IPS-18a (cell line): ENCODE results near the gene IST1.

Source experiments
- H3K27ac ChIP-seq: one replicate; pipeline ENCODE4 v1.5.1; 2013; ENCODE audit warnings: low read length
- H3K27me3 ChIP-seq: one replicate; pipeline ENCODE4 v1.6.1; 2013; ENCODE audit warnings: mild to moderate bottlenecking, low read length; ENCODE audit not compliant: control insufficient read depth, insufficient read depth
- H3K36me3 ChIP-seq: one replicate; pipeline ENCODE4 v1.6.1; 2013; ENCODE audit warnings: low read depth, low read length; ENCODE audit not compliant: control insufficient read depth
- H3K4me1 ChIP-seq: one replicate; pipeline ENCODE4 v1.6.1; 2013; ENCODE audit warnings: low read depth, low read length; ENCODE audit not compliant: control insufficient read depth
- H3K4me3 ChIP-seq: one replicate; pipeline ENCODE4 v1.5.1; 2013; ENCODE audit warnings: low read length
- H3K9ac ChIP-seq: one replicate; pipeline ENCODE4 v1.6.1; 2013; ENCODE audit warnings: mild to moderate bottlenecking, low read length, moderate library complexity
- H3K9me3 ChIP-seq: one replicate; pipeline ENCODE4 v1.6.1; 2013; ENCODE audit warnings: low read depth, low read length; ENCODE audit not compliant: control insufficient read depth

Gene IST1

DNA sequence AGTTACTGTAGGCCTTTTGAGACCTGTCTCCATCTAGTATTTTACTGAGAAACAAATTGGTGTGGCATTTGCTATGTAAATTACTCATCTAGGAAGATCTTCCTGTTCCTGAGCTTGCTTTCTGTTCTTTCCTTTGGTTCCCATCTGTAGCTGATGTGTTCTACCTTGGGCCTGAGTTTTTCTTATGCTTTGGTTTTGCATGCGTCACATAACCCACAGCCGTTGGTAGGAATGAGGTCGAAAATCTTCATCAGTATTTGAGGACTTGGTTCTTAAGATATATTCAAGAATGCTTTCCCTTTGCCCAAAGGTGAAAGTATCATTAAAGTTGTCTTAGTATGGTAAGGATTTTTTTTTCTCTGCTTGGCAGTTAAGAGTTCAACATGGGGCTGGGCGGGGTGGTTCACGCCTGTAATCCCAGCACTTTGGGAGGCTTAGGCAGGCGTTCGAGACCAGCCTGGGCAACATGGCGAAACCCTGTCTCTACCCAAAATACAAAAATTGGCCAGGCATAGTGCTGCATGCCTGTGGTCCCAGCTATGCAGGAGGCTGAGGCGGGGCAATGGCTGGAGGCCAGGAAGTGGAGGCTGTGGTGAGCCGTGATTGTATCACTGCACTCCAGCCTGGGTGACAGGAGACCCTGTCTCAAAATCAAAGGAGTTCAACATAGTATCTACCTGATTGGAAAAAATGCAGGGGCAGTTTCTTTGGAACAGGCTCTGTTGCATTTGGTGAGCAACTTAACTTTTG lies 28.8 kb downstream of the IST1 start:
- Histone ChIP-seq H3K36me3 (peaks cover 89% of the 10 kb centered on the region), H3K4me3 (no peak overlapping the region), H3K9me3 (no peaks in the 10 kb centered on the region)

DNA sequence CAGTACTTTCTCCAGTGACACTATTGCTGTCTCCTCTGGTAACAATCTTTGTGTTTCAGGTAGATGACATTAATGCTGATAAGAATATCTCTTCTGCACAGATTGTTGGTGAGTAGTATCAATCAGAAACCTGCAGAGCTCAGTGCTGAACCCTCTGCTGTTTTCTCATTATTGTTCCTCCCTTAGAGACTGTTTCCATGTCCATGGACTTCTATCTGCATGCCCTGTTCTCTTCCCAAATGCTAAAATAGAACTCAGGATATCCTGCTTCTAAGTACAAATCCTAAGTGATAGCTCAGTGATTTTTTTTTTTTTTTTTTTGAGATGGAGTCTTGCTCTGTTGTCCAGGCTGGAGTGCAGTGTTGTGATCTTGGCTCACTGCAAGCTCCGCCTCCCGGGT lies 29.4 kb downstream of the IST1 start:
- Histone ChIP-seq H3K4me1 (no peaks in the 10 kb centered on the region), H3K9ac (no peak overlapping the region), H3K27me3 (no peaks in the 10 kb centered on the region), H3K36me3 (peaks cover 88% of the 10 kb centered on the region), H3K4me3 (no peak overlapping the region), H3K27ac (no peak overlapping the region), H3K9me3 (no peaks in the 10 kb centered on the region)

More for the DNA sequence above, 28.8 kb downstream of the IST1 start:
- H3K27ac ChIP-seq = no peak overlapping the region
- H3K9ac ChIP-seq = no peak overlapping the region
- no peaks in the 10 kb centered on the region for H3K27me3 ChIP-seq
- H3K4me1 ChIP-seq = no peaks in the 10 kb centered on the region

DNA sequence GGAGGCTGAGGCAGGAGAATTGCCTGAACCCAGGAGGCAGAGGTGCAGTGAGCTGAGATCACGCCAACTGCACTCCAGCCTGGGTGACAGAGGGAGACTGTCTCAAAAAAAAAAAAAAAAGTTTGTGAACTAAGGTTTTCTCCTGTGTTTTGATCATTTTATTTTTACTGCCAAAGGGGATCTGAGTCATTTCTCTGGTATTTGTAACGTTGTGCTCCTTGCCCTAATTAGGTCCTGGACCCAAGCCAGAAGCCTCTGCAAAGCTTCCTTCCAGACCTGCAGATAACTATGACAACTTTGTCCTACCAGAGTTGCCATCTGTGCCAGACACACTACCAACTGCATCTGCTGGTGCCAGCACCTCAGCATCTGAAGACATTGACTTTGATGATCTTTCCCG lies 32.1 kb downstream of the IST1 start:
- H3K4me3 ChIP-seq = no peak overlapping the region
- H3K27ac ChIP-seq = no peak overlapping the region
- no peaks in the 10 kb centered on the region for H3K4me1 ChIP-seq
- H3K27me3 ChIP-seq = no peaks in the 10 kb centered on the region
- no peak overlapping the region for H3K9ac ChIP-seq
- peaks cover 81% of the 10 kb centered on the region for H3K36me3 ChIP-seq
- H3K9me3 ChIP-seq = no peaks in the 10 kb centered on the region

- Histone ChIP-seq H3K9ac (no peak overlapping the region), H3K36me3 (peaks cover 77% of the 10 kb centered on the region), H3K9me3 (no peaks in the 10 kb centered on the region), H3K27ac (no peak overlapping the region), H3K4me1 (no peaks in the 10 kb centered on the region), H3K27me3 (no peaks in the 10 kb centered on the region), H3K4me3 (no peak overlapping the region)
Observed at GRCh38 chr16:71927787-71928186, 32.5 kb downstream of the IST1 start.

- no peak overlapping the region for H3K27ac ChIP-seq
- H3K9ac ChIP-seq = no peak overlapping the region
- no peaks in the 10 kb centered on the region for H3K4me1 ChIP-seq
- H3K9me3 ChIP-seq = no peaks in the 10 kb centered on the region
- H3K36me3 ChIP-seq = peaks cover 68% of the 10 kb centered on the region
- H3K27me3 ChIP-seq = no peaks in the 10 kb centered on the region
- no peak overlapping the region for H3K4me3 ChIP-seq
Observed at GRCh38 chr16:71929048-71929447, 33.7 kb downstream of the IST1 start.

GRCh38 chr16:71930013-71930563 lies 34.8 kb downstream of the IST1 start:
- no peaks in the 10 kb centered on the region for H3K9me3 ChIP-seq
- H3K27ac ChIP-seq = no peak overlapping the region
- H3K27me3 ChIP-seq = no peaks in the 10 kb centered on the region
- no peak overlapping the region for H3K9ac ChIP-seq
- H3K4me3 ChIP-seq = no peak overlapping the region
- H3K36me3 ChIP-seq = peaks cover 69% of the 10 kb centered on the region
- H3K4me1 ChIP-seq = no peaks in the 10 kb centered on the region

- Histone ChIP-seq H3K27ac (no peak overlapping the region), H3K36me3 (peaks cover 65% of the 10 kb centered on the region), H3K4me1 (no peaks in the 10 kb centered on the region), H3K9me3 (no peaks in the 10 kb centered on the region), H3K9ac (no peak overlapping the region), H3K4me3 (no peak overlapping the region), H3K27me3 (no peaks in the 10 kb centered on the region)
Observed at GRCh38 chr16:71931001-71931400, 35.7 kb downstream of the IST1 start.

- no peaks in the 10 kb centered on the region for H3K27me3 ChIP-seq
- no peak overlapping the region for H3K27ac ChIP-seq
- H3K9ac ChIP-seq = no peak overlapping the region
- no peaks in the 10 kb centered on the region for H3K4me1 ChIP-seq
- no peaks in the 10 kb centered on the region for H3K9me3 ChIP-seq
- H3K36me3 ChIP-seq = peaks cover 62% of the 10 kb centered on the region
- H3K4me3 ChIP-seq = no peak overlapping the region
Observed at GRCh38 chr16:71931599-71931998, 36.3 kb downstream of the IST1 start.

DNA sequence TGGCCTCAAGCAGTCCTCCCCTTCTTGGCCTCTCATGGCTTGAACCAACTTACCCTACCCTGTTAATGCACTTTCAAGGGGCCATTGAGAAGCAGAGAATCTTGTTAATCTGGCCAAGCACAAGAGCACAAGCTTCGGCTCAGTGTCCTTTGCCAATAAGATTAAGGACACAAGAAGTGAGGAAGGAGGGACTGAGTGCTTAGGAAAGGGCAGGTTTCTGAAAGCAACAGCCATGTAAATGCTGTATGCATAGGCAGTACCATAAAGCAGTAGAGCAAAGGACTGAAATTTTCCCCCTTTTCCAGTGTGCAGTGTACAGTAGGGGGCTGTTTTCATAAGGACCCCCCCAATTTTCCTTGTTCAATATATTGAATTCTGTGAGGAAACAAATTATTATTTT lies 37.7 kb downstream of the IST1 start:
- no peak overlapping the region for H3K4me3 ChIP-seq
- no peak overlapping the region for H3K9ac ChIP-seq
- peaks cover 4% of the 10 kb centered on the region for H3K4me1 ChIP-seq
- no peaks in the 10 kb centered on the region for H3K27me3 ChIP-seq
- H3K27ac ChIP-seq = no peak overlapping the region
- H3K36me3 ChIP-seq = peaks cover 48% of the 10 kb centered on the region
- H3K9me3 ChIP-seq = no peaks in the 10 kb centered on the region

DNA sequence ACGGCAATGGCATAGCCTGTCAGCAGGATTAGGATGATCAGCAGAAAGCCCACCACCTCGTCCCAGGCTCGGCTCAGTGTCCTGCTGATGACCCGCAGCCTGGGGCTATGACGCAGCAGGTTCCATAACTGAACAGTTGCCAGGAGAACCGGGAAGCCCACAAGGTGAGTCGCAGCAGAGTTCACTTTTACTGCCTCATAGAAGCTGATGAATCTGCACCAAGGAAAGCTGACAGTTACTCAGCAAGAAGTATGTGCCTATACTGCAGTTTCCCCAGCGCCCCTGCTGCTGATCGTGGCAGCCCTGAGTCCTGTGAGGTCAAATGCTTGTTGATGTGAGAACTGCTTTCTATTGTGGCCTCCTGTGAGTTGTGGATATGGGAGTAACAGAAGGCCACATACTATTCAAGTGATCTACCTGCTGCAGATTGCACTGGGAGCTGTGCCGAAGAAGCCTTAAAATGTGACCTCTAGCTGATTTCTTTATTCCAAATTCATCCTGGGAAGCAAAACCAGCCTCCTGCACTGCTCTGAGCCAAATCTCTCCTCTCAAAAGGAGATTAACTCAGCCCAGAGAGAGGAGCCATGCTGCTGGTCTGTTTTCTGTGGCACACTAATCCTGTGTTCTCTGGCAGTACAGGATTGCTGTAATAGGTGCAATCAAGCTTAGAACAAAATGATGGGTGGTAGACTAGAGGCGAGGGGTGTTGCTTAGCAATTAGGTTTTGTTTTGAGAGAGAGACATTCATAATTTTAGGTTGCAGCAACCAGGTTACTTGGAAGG lies 38.8 kb downstream of the IST1 start:
- Histone ChIP-seq H3K9ac (no peak overlapping the region), H3K9me3 (no peaks in the 10 kb centered on the region), H3K27ac (no peak overlapping the region), H3K27me3 (no peaks in the 10 kb centered on the region), H3K4me3 (no peak overlapping the region), H3K4me1 (peaks cover 4% of the 10 kb centered on the region), H3K36me3 (peaks cover 37% of the 10 kb centered on the region)

DNA sequence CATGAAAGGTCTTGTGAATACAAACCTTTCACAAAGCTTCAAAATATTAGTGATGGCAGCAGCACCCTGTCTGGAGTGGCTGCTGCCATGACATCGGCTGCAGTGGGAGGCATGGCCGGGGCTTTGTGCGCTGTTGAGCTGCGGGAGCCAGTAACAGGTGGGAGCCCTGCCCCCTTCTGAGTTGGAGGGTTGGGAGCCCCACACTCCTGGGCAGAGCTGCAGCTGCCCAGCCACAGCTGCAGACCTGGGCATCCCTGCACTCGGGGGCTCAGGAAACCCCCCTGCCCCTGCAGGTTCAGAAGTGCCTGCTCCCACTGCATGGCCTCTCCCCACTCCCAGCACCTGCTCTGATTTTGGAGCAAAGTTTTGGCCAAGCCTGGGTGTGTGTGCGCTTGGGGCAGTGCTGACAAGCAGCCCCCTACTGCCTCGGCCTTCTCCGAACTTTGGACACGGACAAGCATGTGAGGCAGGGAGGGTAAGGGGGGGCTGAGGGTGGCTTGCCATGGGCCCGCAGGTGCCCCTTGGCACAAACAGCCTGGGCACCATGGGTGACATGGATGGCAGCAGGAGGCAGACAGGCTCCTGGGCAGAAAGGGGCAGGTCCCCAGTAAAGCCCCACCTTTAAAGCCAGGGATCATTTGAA lies 42.7 kb downstream of the IST1 start:
- peaks cover 4% of the 10 kb centered on the region for H3K4me1 ChIP-seq
- no peaks in the 10 kb centered on the region for H3K27me3 ChIP-seq
- H3K4me3 ChIP-seq = no peak overlapping the region
- no peaks in the 10 kb centered on the region for H3K9me3 ChIP-seq
- H3K36me3 ChIP-seq = peaks cover 13% of the 10 kb centered on the region
- no peak overlapping the region for H3K9ac ChIP-seq
- H3K27ac ChIP-seq = no peak overlapping the region
